Esophagus muscularis mucosa (tissue), 4 donors: Measurements from ENCODE around the gene REX1BD.

Source experiments
- CTCF ChIP-seq, 3 experiments: fragments of 200-600 bp in 2 of 3; fragments of 450-650 bp in 1 of 3; sonication (generic) in 2 of 3; IDR thresholded peaks; one replicate each; pipeline ENCODE4 v1.5.1; 2017 to 2019; ENCODE audit warnings: antibody characterized with exemption in 3 of 3, mild to moderate bottlenecking in 2 of 3, moderate library complexity in 1 of 3
- EP300 ChIP-seq: sonication (generic); formaldehyde crosslinking; IDR thresholded peaks from one replicate; pipeline ENCODE4 v1.6.1; 2017; ENCODE audit warnings: antibody characterized with exemption
- POLR2A ChIP-seq: fragments of 450-650 bp; IDR thresholded peaks from one replicate; pipeline ENCODE4 v1.6.1; 2017; ENCODE audit warnings: antibody characterized with exemption, moderate library complexity, mild to moderate bottlenecking, low read depth
- POLR2AphosphoS5 ChIP-seq, 2 donors: sonication (generic); formaldehyde crosslinking; IDR thresholded peaks; one replicate each; pipeline ENCODE4 v1.6.1; 2017; ENCODE audit warnings: antibody characterized with exemption in 2 of 2

GRCh38 chr19:18596752-18597157 is 8.2 kb downstream of the REX1BD start:
- TF ChIP-seq CTCF (IDR thresholded peaks at IDR 0.05): no peak
- no peak for TF ChIP-seq EP300
- TF ChIP-seq POLR2A: no peak
- no peak for TF ChIP-seq POLR2AphosphoS5 (IDR thresholded peaks at IDR 0.05)
